ENCODE measurements around the gene SREBF1. TPM values are rescaled to one million over a fixed set of nuclear protein-coding genes. Genes with fewer than 3 reads are reported as not detected.
A peak's percentile ranks its signal among the peaks of the same experiment; 100 is the strongest.

The SREBF1 gene
- total RNA-seq, 1 experiment from 2014 or later = 298 TPM

GRCh38 chr17:17826942-17827785 is 9.6 kb downstream of the SREBF1 start (continued):
- TF ChIP-seq CTCF (IDR thresholded peaks at IDR 0.05 in 2 of 3, conservative IDR thresholded peaks at IDR 0.05 in 1 of 3; ENCODE audit: borderline replicate concordance in 1 of 3, insufficient read depth in 1 of 3, low read depth in 2 of 3, low read length in 2 of 3) (no peak), TCF7L2 (IDR thresholded peaks at IDR 0.05; ENCODE audit: borderline replicate concordance, extremely low read depth, insufficient read depth, insufficient read length) (no peak), POLR2AphosphoS5 (IDR thresholded peaks at IDR 0.05; ENCODE audit: low read depth, low read length) (no peak; the same call in 1 of the 2 replicates), SIN3A (IDR thresholded peaks at IDR 0.05; ENCODE audit: low read depth) (no peak)

DNA sequence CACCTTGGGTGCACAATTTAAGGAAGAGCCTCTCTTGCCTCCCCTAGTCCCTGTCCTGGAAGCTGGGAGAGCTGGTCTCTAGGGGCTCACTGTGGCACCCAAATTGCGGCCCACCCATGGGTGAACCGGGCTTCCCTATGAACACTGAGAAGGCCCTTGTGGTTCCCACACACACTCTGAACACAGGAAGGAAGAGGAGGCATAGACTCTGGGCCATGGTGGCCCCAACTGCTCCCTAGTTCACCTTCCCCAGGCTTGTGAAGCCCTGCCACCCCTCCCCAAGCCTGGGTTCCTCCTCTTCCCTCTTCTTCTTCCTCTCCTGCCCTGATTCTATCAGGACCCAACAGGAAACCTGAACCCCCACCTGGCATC is 10.5 kb downstream of the SREBF1 start:
- BruUV-seq (replicated peaks) = no TSS peak
- DNase-seq (ENCODE audit: low read depth, low spot score) (no peak), ATAC-seq (no peak)
- POLR2A ChIA-PET = interaction anchor here (1.5 to 6.1 kb wide), 2 partner anchors 11 to 93 kb away, joined by 3 to 112 read pairs; partner anchors contain the start of gene SREBF1
- Histone ChIP-seq H3K79me2 (ENCODE audit: insufficient read depth, low read length) (peaks cover 96% of the 10 kb centered on the region), H3K4me2 (ENCODE audit: low read length) (peak overlapping the region; percentile 83), H3K27me3 (ENCODE audit: insufficient read depth, low read length) (no peaks in the 10 kb centered on the region), H3K4me3 (replicated peaks in 1 of 2; ENCODE audit: low read depth in 1 of 2, low read length in 2 of 2) (peak overlapping the region in 1 of 2 experiments; percentile 0; a peak in 1 of 4 replicates), H3K9me3 (ENCODE audit: control insufficient read depth in 1 of 2, insufficient read depth in 1 of 2, low read depth in 1 of 2, low read length in 2 of 2) (no peaks in the 10 kb centered on the region), H3K4me1 (ENCODE audit: control insufficient read depth in 1 of 2, insufficient read depth in 2 of 2, low read length in 2 of 2) (peaks cover 84 to 95% of the 10 kb centered on the region in 2 experiments), H4K20me1 (ENCODE audit: insufficient read depth) (no peaks in the 10 kb centered on the region; the same call in 1 of the 2 replicates), H2AFZ (ENCODE audit: low read depth, low read length, poor library complexity, severe bottlenecking) (no peak overlapping the region), H3K36me3 (ENCODE audit: control insufficient read depth in 1 of 2, insufficient read depth in 2 of 2, low read length in 2 of 2) (peaks cover 3 to 17% of the 10 kb centered on the region in 2 experiments; a peak in 2 of 4 replicates), H3K9ac (ENCODE audit: low read length) (peak overlapping the region; percentile 70), H3K27ac (ENCODE audit: low read depth, low read length) (peak overlapping the region; percentile 98), H3K9me2 (ENCODE audit: insufficient read depth) (no peaks in the 10 kb centered on the region)
- no peak for TF ChIP-seq CBX3 (IDR thresholded peaks at IDR 0.05; ENCODE audit: low read depth)
- TF ChIP-seq YY1 (IDR thresholded peaks at IDR 0.05; ENCODE audit: extremely low read depth, insufficient replicate concordance, low read depth, low read length) = no peak
- no peak for TF ChIP-seq REST (IDR thresholded peaks at IDR 0.05; ENCODE audit: low read depth)
- TF ChIP-seq SP1 (IDR thresholded peaks at IDR 0.05; ENCODE audit: low read depth) = no peak
- TF ChIP-seq ZFX (IDR thresholded peaks at IDR 0.05) = 0 out of 2 replicates have a peak, but pooled peaks have one; percentile 14
- no peak for TF ChIP-seq ELF1 (IDR thresholded peaks at IDR 0.05; ENCODE audit: borderline replicate concordance, low read depth)
- TF ChIP-seq EZH2phosphoT487 (IDR thresholded peaks at IDR 0.05; ENCODE audit: borderline replicate concordance) = no peak
- no peak for TF ChIP-seq MAX (IDR thresholded peaks at IDR 0.05)
- CTCF ChIA-PET = interaction anchor here (0.7 to 1.6 kb wide), 2 partner anchors 9 to 93 kb away, joined by 3 to 8 read pairs; partner anchors contain the start of gene SREBF1
- RAD21 ChIA-PET (ENCODE audit: low non-redundant PET in 1 of 2, low total read pairs in 2 of 2, uncharacterized antibody in 2 of 2, unreplicated experiment in 2 of 2) = no interaction called here
- intact Hi-C loops (cut with micrococcal nuclease) = no loop called here

All from HCT116 (cell line).